Choroid plexus epithelial cell (primary cell): ENCODE results near the gene ABCC2.
"Not testable (repeated sequence)": the region's sequence is repeated elsewhere in the genome, so short reads cannot be mapped to it uniquely, and the experiment has no call there.

Source experiments
- DNase-seq: peaks from one replicate; pipeline ENCODE4 v3.0.0-alpha.2; 2010; ENCODE audit warnings: low read depth
- H3K4me3 ChIP-seq: 2 replicates; pipeline ENCODE4 v1.5.1; 2011; ENCODE audit warnings: low read depth, mild to moderate bottlenecking, control low read depth, low read length, moderate library complexity
- TF ChIP-seq, protein P1 (sequence below): conservative IDR thresholded peaks from 2 replicates; pipeline ENCODE4 v1.5.1; 2011; ENCODE audit warnings: low read depth, mild to moderate bottlenecking, control low read depth, inconsistent platforms, low read length, moderate library complexity

The ABCC2 gene

DNA sequence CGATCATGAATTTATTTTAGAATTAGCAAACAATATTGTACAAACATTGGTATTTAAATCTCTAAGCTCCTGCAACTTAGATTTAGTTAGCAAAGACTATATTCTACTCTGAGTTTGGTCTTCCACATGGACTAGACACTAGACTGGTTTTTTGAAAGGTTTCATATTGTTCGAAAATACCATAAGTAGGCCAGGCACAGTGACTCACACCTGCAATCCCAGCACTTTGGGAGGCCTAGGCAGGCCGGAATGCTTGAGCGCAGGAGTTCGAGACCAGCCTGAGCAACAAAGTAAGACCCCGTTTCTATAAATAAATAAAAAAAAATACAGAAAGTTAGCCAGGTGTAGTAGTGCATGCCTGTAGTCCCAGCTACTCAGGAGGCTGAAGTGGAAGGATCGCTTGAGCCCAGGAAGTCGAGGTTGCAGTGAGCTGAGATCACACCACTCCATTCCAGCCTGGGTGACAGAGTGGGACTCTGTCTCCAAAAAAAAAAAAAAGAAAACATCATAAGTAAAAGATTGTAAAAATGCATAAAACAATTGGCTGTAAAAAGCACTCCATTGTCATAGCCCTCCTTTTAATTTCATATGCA, 73.1 kb downstream of the ABCC2 start:
- TF ChIP-seq, protein P1, sequence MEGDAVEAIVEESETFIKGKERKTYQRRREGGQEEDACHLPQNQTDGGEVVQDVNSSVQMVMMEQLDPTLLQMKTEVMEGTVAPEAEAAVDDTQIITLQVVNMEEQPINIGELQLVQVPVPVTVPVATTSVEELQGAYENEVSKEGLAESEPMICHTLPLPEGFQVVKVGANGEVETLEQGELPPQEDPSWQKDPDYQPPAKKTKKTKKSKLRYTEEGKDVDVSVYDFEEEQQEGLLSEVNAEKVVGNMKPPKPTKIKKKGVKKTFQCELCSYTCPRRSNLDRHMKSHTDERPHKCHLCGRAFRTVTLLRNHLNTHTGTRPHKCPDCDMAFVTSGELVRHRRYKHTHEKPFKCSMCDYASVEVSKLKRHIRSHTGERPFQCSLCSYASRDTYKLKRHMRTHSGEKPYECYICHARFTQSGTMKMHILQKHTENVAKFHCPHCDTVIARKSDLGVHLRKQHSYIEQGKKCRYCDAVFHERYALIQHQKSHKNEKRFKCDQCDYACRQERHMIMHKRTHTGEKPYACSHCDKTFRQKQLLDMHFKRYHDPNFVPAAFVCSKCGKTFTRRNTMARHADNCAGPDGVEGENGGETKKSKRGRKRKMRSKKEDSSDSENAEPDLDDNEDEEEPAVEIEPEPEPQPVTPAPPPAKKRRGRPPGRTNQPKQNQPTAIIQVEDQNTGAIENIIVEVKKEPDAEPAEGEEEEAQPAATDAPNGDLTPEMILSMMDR = no peak
- DNase-seq = no peak

DNA sequence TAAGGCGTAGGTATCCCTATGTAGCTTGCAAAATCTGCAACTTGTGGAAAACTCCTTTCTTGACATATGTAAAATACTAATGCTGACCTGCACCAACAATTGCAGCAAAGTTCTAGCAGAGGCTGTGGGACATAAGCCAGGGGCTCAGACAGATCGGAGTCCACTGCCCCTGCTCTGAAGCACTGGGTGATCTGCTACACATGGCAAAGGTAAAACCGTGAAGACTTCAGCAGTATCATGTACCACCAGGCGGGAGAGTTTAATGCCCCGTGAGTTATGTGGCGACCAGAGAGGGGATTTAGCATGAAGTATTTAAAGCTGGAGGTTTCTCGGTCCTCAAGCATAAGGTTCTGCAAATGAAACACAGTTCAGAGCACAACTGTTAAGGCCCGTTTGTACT, 76.4 kb downstream of the ABCC2 start:
- no peak overlapping the region for H3K4me3 ChIP-seq
- TF ChIP-seq, protein P1 = no peak
- no peak for DNase-seq

More for the DNA sequence above, 73.1 kb downstream of the ABCC2 start:
- no peak overlapping the region for H3K4me3 ChIP-seq

DNA sequence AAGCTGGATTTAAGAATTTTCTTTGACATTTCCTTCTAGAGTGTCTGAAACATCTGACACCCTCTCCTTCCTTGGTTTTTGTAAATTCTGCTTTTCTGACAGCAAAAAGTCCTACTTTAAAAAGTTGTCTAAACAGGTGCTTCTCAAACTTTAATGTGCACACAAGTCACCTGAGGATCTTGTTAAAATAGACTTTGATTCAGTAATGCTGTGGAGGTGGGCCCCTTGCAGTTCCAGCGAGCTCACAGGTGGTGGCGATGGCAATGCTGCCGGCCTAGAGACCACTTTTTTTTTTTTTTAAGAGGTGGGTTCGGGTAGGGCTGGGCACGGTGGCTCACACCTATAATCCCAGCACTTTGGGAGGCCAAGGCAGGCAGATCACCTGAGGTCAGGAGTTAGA, 77.1 kb downstream of the ABCC2 start:
- DNase-seq = peak; percentile 45
- TF ChIP-seq, protein P1 = peak; percentile 68
- no peak overlapping the region for H3K4me3 ChIP-seq

DNA sequence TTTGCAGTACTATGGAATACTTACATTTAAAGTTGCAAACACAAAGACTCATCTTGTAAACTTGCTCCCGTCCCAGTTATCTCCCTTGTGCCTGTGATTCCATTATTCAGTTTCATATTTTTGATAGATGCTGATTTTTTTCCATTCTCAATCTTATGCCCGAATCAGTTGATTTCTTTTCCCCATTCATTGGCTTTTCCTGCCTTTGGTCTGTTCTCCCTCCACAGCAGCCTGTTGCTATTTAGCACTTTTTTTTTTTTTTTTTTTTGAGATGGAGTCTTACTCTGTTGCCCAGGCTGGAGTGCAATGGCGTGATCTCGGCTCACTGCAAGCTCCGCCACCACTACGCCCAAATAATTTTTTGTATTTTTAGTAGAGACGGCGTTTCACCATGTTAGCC, 78.0 kb downstream of the ABCC2 start:
- no peak for DNase-seq
- no peak overlapping the region for H3K4me3 ChIP-seq
- TF ChIP-seq, protein P1 = no peak

DNA sequence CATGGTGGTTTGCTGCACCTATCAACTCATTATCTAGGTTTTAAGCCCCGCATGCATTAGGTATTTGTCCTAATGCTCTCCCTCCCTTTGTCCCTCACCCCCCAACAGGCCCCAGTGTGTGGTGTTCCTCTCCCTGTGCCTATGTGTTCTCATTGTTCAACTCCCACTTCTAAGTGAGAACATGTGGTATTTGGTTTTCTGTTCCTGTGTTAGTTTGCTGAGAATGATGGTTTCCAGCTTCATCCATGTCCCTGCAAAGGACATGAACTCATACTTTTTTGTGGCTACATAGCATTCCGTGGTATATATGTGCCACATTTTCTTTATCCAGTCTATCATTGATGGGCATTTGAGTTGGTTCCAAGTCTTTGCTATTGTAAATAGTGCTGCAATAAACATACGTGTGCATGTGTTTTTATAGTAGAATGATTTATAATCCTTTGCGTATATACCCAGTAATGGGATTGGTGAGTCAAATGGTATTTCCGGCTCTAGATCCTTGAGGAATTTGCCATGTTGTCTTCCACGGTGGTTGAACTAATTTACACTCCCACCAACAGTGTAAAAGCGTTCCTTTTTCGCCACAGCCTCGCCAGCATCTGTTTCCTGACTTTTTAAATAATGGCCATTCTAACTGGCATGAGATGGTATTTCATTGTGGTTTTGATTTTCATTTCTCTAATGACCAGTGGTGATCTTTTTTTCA, 81.2 kb downstream of the ABCC2 start:
- not testable (repeated sequence) for DNase-seq, H3K4me3 ChIP-seq

DNA sequence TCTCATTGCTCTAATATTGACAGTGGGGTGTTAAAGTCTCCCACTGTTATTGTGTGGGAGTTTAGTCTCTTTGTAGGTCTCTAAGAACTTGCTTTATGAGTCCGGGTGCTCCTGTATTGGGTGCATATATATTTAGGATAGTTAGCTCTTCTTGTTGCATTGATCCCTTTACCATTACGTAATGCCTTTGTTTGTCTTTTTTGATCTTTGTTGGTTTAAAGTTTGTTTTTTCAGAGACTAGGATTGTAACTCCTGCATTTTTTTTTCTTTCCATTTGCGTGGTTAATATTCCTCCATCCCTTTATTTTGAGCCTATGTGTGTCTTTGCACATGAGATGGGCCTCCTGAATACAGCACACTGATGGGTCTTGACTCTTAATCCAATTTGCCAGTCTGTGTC, 84.8 kb downstream of the ABCC2 start:
- DNase-seq, H3K4me3 ChIP-seq: not testable (repeated sequence)

DNA sequence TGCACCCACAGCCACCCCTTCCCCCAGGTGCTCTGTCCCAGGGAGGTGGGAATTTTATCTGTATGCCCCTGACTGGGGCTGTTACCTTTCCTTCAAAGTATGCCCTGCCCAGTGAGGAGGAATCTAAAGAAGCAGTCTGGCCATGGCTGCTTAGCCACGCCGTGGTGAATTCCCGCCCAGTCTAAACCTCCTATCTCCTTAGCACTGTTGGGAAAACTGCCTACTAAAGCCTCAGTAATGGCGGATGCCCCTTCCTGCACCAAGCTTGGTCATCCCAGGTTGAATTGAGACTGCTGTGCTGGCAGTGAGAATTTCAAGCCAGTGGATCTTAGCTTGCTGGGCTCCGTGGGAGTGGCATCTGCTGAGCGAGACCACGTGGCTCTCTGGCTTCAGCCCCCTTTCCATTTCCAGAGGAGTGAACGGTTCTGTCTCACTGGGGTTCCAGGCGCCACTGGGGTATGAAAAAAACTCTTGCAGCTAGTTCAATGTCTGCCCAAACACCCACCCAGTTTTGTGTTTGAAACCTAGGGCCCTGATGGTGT, 87.2 kb downstream of the ABCC2 start:
- TF ChIP-seq, protein P1 = no peak
- DNase-seq = no peak
- no peak overlapping the region for H3K4me3 ChIP-seq

DNA sequence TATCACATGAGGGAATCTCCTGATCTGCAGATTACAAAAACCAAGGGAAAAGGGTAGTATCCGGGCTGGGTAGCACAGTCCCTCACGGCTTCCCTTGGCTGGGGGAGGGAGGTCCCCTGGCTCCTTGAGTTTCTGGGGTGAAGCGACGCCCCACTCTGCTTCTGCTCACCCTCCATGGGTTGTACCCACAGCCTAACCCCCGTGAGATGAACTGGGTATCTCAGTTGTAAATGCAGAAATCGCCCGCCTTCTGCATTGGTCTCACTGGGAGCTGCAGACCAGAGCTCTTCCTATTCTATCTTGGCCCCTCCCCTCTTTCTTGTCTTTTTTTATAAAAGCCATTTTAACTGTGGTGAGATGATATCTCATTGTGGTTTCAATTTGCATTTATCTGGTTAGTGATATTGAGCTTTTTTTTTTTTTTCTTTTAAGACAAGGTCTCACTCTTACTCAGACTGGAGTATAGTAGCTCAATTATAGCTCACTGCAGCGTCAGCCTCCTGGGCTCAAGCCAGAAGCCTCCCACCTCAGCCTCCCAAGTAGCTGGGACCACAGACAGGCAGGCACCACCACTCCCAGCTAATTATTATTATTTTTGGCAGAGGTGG, 87.8 kb downstream of the ABCC2 start:
- no peak for DNase-seq
- no peak overlapping the region for H3K4me3 ChIP-seq
- TF ChIP-seq, protein P1 = no peak
